Stimulated activated effector memory CD8-positive, alpha-beta T cell treated with anti-CD3 and anti-CD28 coated beads, Interleukin-12 subunit alpha, Interleukin-12 subunit beta, amount 100 ng/mL, for 72 hours (primary cell): ENCODE results near the gene FOCAD.

Experiments
- ATAC-seq: fragments of 150-1000 bp; cut with Tn5 transposase; 2 replicates; pipeline ENCODE4 v1.10.0; 2021
- DNase-seq, 2 donors: peaks; one replicate each; pipeline ENCODE4 v3.0.0; 2021 to 2022; ENCODE audit warnings: low spot score in 2 of 2
- H3K27ac Mint-ChIP-seq: one replicate; pipeline ENCODE4 v1.8.0; 2022; ENCODE audit warnings: mild to moderate bottlenecking, mixed read lengths
- H3K36me3 Mint-ChIP-seq: one replicate; pipeline ENCODE4 v1.8.0; 2022; ENCODE audit warnings: mild to moderate bottlenecking, mixed read lengths
- H3K4me1 Mint-ChIP-seq: one replicate; pipeline ENCODE4 v1.8.0; 2022; ENCODE audit warnings: mixed read lengths
- H3K4me3 Mint-ChIP-seq: one replicate; pipeline ENCODE4 v1.8.0; 2022; ENCODE audit warnings: mild to moderate bottlenecking, mixed read lengths
- H3K9me3 Mint-ChIP-seq: one replicate; pipeline ENCODE4 v1.8.0; 2022; ENCODE audit warnings: mixed read lengths

The FOCAD gene

GRCh38 chr9:20734275-20734674 is 50.2 kb downstream of the FOCAD start:
- Mint-ChIP-seq H3K36me3 (no peaks in the 10 kb centered on the region), H3K27ac (no peak overlapping the region), H3K4me1 (peaks cover 7% of the 10 kb centered on the region), H3K9me3 (no peaks in the 10 kb centered on the region), H3K4me3 (no peak overlapping the region)
- no peak for DNase-seq
- ATAC-seq: no peak

- peaks cover 10% of the 10 kb centered on the region for H3K4me1 Mint-ChIP-seq
- H3K27ac Mint-ChIP-seq: peak overlapping the region; percentile 8
- peaks cover 10% of the 10 kb centered on the region for H3K36me3 Mint-ChIP-seq
- no peaks in the 10 kb centered on the region for H3K9me3 Mint-ChIP-seq
- ATAC-seq (peak; percentile 36), DNase-seq (no peak)
- no peak overlapping the region for H3K4me3 Mint-ChIP-seq
These were observed 56.2 kb downstream of the FOCAD start for GRCh38 chr9:20740304-20740703.

GRCh38 chr9:20740929-20741582 is 57.0 kb downstream of the FOCAD start:
- ATAC-seq: no peak
- Mint-ChIP-seq H3K27ac (peak overlapping the region; percentile 8), H3K4me1 (peaks cover 10% of the 10 kb centered on the region), H3K9me3 (no peaks in the 10 kb centered on the region), H3K36me3 (peaks cover 10% of the 10 kb centered on the region), H3K4me3 (no peak overlapping the region)
- no peak for DNase-seq

- DNase-seq: no peak
- H3K9me3 Mint-ChIP-seq: no peaks in the 10 kb centered on the region
- no peak for ATAC-seq
- H3K4me1 Mint-ChIP-seq: peaks cover 10% of the 10 kb centered on the region
- H3K27ac Mint-ChIP-seq: no peak overlapping the region
- no peak overlapping the region for H3K4me3 Mint-ChIP-seq
- peaks cover 10% of the 10 kb centered on the region for H3K36me3 Mint-ChIP-seq
These were observed 58.8 kb downstream of the FOCAD start for GRCh38 chr9:20742833-20743232.

- Mint-ChIP-seq H3K36me3 (peaks cover 10% of the 10 kb centered on the region), H3K4me1 (peaks cover 10% of the 10 kb centered on the region), H3K27ac (no peak overlapping the region), H3K4me3 (no peak overlapping the region), H3K9me3 (no peaks in the 10 kb centered on the region)
- no peak for ATAC-seq
- no peak for DNase-seq
These were observed 60.1 kb downstream of the FOCAD start for GRCh38 chr9:20744036-20744630.

GRCh38 chr9:20746967-20747366 is 62.9 kb downstream of the FOCAD start:
- Mint-ChIP-seq H3K9me3 (no peaks in the 10 kb centered on the region), H3K36me3 (peaks cover 5% of the 10 kb centered on the region), H3K4me3 (no peak overlapping the region), H3K27ac (no peak overlapping the region), H3K4me1 (no peaks in the 10 kb centered on the region)
- DNase-seq: no peak
- ATAC-seq: no peak

GRCh38 chr9:20749496-20750198 is 65.6 kb downstream of the FOCAD start:
- H3K36me3 Mint-ChIP-seq: no peaks in the 10 kb centered on the region
- H3K4me1 Mint-ChIP-seq: no peaks in the 10 kb centered on the region
- no peak overlapping the region for H3K27ac Mint-ChIP-seq
- no peak for DNase-seq
- no peaks in the 10 kb centered on the region for H3K9me3 Mint-ChIP-seq
- ATAC-seq: no peak
- H3K4me3 Mint-ChIP-seq: no peak overlapping the region

GRCh38 chr9:20753761-20754160 is 69.7 kb downstream of the FOCAD start:
- Mint-ChIP-seq H3K4me1 (no peaks in the 10 kb centered on the region), H3K27ac (no peak overlapping the region), H3K36me3 (peaks cover 6% of the 10 kb centered on the region), H3K9me3 (peaks cover 2% of the 10 kb centered on the region), H3K4me3 (no peak overlapping the region)
- no peak for DNase-seq
- no peak for ATAC-seq

GRCh38 chr9:20754556-20754955 is 70.5 kb downstream of the FOCAD start:
- DNase-seq (no peak), ATAC-seq (no peak)
- Mint-ChIP-seq H3K27ac (no peak overlapping the region), H3K9me3 (peaks cover 2% of the 10 kb centered on the region), H3K4me1 (no peaks in the 10 kb centered on the region), H3K36me3 (peaks cover 9% of the 10 kb centered on the region), H3K4me3 (no peak overlapping the region)

GRCh38 chr9:20760246-20760891 is 76.3 kb downstream of the FOCAD start:
- Mint-ChIP-seq H3K27ac (no peak overlapping the region), H3K4me3 (no peak overlapping the region), H3K36me3 (peaks cover 15% of the 10 kb centered on the region), H3K4me1 (no peaks in the 10 kb centered on the region), H3K9me3 (peaks cover 2% of the 10 kb centered on the region)
- ATAC-seq: no peak
- DNase-seq: no peak

GRCh38 chr9:20770947-20771346 is 86.9 kb downstream of the FOCAD start:
- Mint-ChIP-seq H3K9me3 (peaks cover 3% of the 10 kb centered on the region), H3K27ac (no peak overlapping the region), H3K4me3 (no peak overlapping the region), H3K4me1 (no peaks in the 10 kb centered on the region), H3K36me3 (peaks cover 23% of the 10 kb centered on the region)
- DNase-seq: no peak
- no peak for ATAC-seq

GRCh38 chr9:20771729-20772128 is 87.7 kb downstream of the FOCAD start:
- H3K27ac Mint-ChIP-seq: no peak overlapping the region
- ATAC-seq (no peak), DNase-seq (no peak)
- H3K36me3 Mint-ChIP-seq: peaks cover 15% of the 10 kb centered on the region
- H3K9me3 Mint-ChIP-seq: no peaks in the 10 kb centered on the region
- no peak overlapping the region for H3K4me3 Mint-ChIP-seq
- no peaks in the 10 kb centered on the region for H3K4me1 Mint-ChIP-seq

- ATAC-seq: no peak
- no peak for DNase-seq
These were observed 91.6 kb downstream of the FOCAD start for GRCh38 chr9:20775683-20776082.

GRCh38 chr9:20781092-20781491 is 97.0 kb downstream of the FOCAD start:
- Mint-ChIP-seq H3K27ac (no peak overlapping the region), H3K9me3 (no peaks in the 10 kb centered on the region), H3K4me3 (no peak overlapping the region), H3K36me3 (peaks cover 6% of the 10 kb centered on the region), H3K4me1 (no peaks in the 10 kb centered on the region)
- ATAC-seq (no peak), DNase-seq (no peak)

More at GRCh38 chr9:20775683-20776082, 91.6 kb downstream of the FOCAD start:
- H3K27ac Mint-ChIP-seq: no peak overlapping the region
- H3K9me3 Mint-ChIP-seq: no peaks in the 10 kb centered on the region
- H3K4me3 Mint-ChIP-seq: no peak overlapping the region
- peaks cover 7% of the 10 kb centered on the region for H3K36me3 Mint-ChIP-seq
- no peaks in the 10 kb centered on the region for H3K4me1 Mint-ChIP-seq

- Mint-ChIP-seq H3K27ac (no peak overlapping the region), H3K36me3 (peaks cover 6% of the 10 kb centered on the region), H3K9me3 (no peaks in the 10 kb centered on the region), H3K4me3 (no peak overlapping the region), H3K4me1 (no peaks in the 10 kb centered on the region)
- ATAC-seq (no peak), DNase-seq (no peak)
These were observed 98.2 kb downstream of the FOCAD start for GRCh38 chr9:20782289-20782688.
